H1 (cell line): ENCODE results near the gene GIPC2. TPM values are rescaled to one million over a fixed set of nuclear protein-coding genes. Genes with fewer than 3 reads are reported as not detected.

Experiments used
- CTCF ChIA-PET: fragments of 300-600 bp; sonication (Branson Sonifier 250); formaldehyde crosslinking; loops from one replicate; lab custom pipeline; 2021; ENCODE audit not compliant: partially characterized antibody; lab: Charles Lee
- POLR2A ChIA-PET: fragments of 300-600 bp; sonication (Branson Sonifier 250); formaldehyde crosslinking; loops from one replicate; lab custom pipeline; 2021; ENCODE audit warnings: inconsistent platforms; ENCODE audit not compliant: partially characterized antibody; lab: Charles Lee
- DNase-seq, 2 experiments: peaks; one replicate each; pipeline versions ENCODE4 v3.0.0 to v3.0.0-alpha.2; 2010 to 2022; ENCODE audit warnings: low spot score in 2 of 2, low read depth in 1 of 2, mixed read lengths in 1 of 2
- FAIRE-seq: peaks from 2 replicates; lab custom pipeline; 2011; peaks lifted over from hg19 to GRCh38; lab: Jason Lieb, UNC
- H2AFZ ChIP-seq: 2 replicates; pipeline ENCODE4 v1.8.1; 2012; ENCODE audit warnings: low read length, inconsistent platforms
- H2AK5ac ChIP-seq: 2 replicates; pipeline ENCODE4 v1.6.1; 2013; ENCODE audit warnings: low read depth, low read length
- H2BK120ac ChIP-seq: replicated peaks from 2 replicates; pipeline ENCODE3; 2013; ENCODE audit warnings: low read depth, low read length, inconsistent platforms
- H2BK12ac ChIP-seq: 2 replicates; pipeline ENCODE4 v1.6.1; 2013; ENCODE audit warnings: low read depth, low read length
- H2BK15ac ChIP-seq: 2 replicates; pipeline ENCODE4 v1.6.1; 2013; ENCODE audit warnings: low read length
- H2BK20ac ChIP-seq: 2 replicates; pipeline ENCODE4 v1.6.1; 2013; ENCODE audit warnings: low read length
- H2BK5ac ChIP-seq: 2 replicates; pipeline ENCODE4 v1.6.1; 2013; ENCODE audit warnings: low read depth, low read length
- H3K14ac ChIP-seq: 2 replicates; pipeline ENCODE4 v1.6.1; 2013; ENCODE audit warnings: inconsistent platforms; ENCODE audit not compliant: insufficient read length
- H3K18ac ChIP-seq: 2 replicates; pipeline ENCODE4 v1.6.1; 2013; ENCODE audit warnings: low read length; ENCODE audit errors: extremely low read depth
- H3K23ac ChIP-seq: 2 replicates; pipeline ENCODE4 v1.6.1; 2013; ENCODE audit warnings: inconsistent platforms; ENCODE audit not compliant: insufficient read length
- H3K23me2 ChIP-seq: 2 replicates; pipeline ENCODE4 v1.6.1; 2013; ENCODE audit warnings: low read depth, low read length
- H3K27ac ChIP-seq: 2 replicates; pipeline ENCODE4 v1.6.1; 2011; ENCODE audit warnings: low read depth, low read length, inconsistent platforms
- H3K27me3 ChIP-seq, 4 experiments: replicated peaks in 1 of 4; 1 replicate in 1 of 4; 2 replicates in 3 of 4; pipeline versions ENCODE4 v1.6.1 to v1.8.1; 2011 to 2013; ENCODE audit warnings: low read length in 3 of 4, mild to moderate bottlenecking in 3 of 4, inconsistent platforms in 2 of 4, mixed read lengths in 2 of 4, moderate library complexity in 1 of 4; ENCODE audit not compliant: control insufficient read depth in 3 of 4, insufficient read depth in 3 of 4; ENCODE audit errors: extremely low read depth in 1 of 4
- H3K36me3 ChIP-seq, 4 experiments: 2 replicates each; pipeline versions ENCODE4 v1.6.1 to v1.8.1; 2011 to 2013; ENCODE audit warnings: mild to moderate bottlenecking in 4 of 4, low read length in 3 of 4, moderate library complexity in 2 of 4, control low read depth in 1 of 4, inconsistent platforms in 1 of 4; ENCODE audit not compliant: insufficient read depth in 4 of 4, control insufficient read depth in 2 of 4
- H3K4ac ChIP-seq: replicated peaks from 2 replicates; pipeline ENCODE3; 2013; ENCODE audit warnings: low read length, low read depth, mixed read lengths, inconsistent platforms; ENCODE audit not compliant: insufficient read length
- H3K4me1 ChIP-seq, 4 experiments: replicated peaks in 1 of 4; 1 replicate in 1 of 4; 2 replicates in 3 of 4; pipeline versions ENCODE4 v1.6.1 to v1.8.1; 2011 to 2013; ENCODE audit warnings: low read length in 3 of 4, inconsistent platforms in 2 of 4, mixed read lengths in 1 of 4; ENCODE audit not compliant: insufficient read depth in 4 of 4, control insufficient read depth in 3 of 4
- H3K4me2 ChIP-seq, 2 experiments: 2 replicates each; pipeline versions ENCODE4 v1.6.1 to v1.8.1; 2011 to 2013; ENCODE audit warnings: low read depth in 2 of 2, low read length in 2 of 2, control low read depth in 1 of 2, inconsistent platforms in 1 of 2, mild to moderate bottlenecking in 1 of 2; ENCODE audit not compliant: insufficient read depth in 1 of 2
- H3K4me3 ChIP-seq, 4 experiments: fragments of 200-600, 300-600 bp in 1 of 4; sonication (generic), shearing (Covaris generic), sonication (Bioruptor Twin) in 1 of 4; 2 replicates each; pipeline versions ENCODE4 v1.5.1 to v1.8.1; 2011 to 2016; ENCODE audit warnings: low read length in 4 of 4, low read depth in 3 of 4, control low read depth in 2 of 4, inconsistent platforms in 2 of 4, mild to moderate bottlenecking in 2 of 4, mixed read lengths in 1 of 4, moderate library complexity in 1 of 4; ENCODE audit not compliant: insufficient read depth in 2 of 4; ENCODE audit errors: extremely low read depth in 1 of 4
- H3K56ac ChIP-seq: replicated peaks from 2 replicates; pipeline ENCODE3; 2013; ENCODE audit warnings: low read depth, mild to moderate bottlenecking, mixed read lengths, low read length, inconsistent platforms; ENCODE audit not compliant: insufficient read length
- H3K79me1 ChIP-seq: 2 replicates; pipeline ENCODE4 v1.6.1; 2013; ENCODE audit warnings: low read depth, low read length, control low read depth
- H3K79me2 ChIP-seq, 2 experiments: 2 replicates each; pipeline versions ENCODE4 v1.6.1 to v1.8.1; 2012 to 2013; ENCODE audit warnings: low read length in 2 of 2, mild to moderate bottlenecking in 2 of 2, inconsistent platforms in 1 of 2; ENCODE audit not compliant: insufficient read depth in 2 of 2, control insufficient read depth in 1 of 2
- H3K9ac ChIP-seq, 4 experiments: replicated peaks in 1 of 4; 1 replicate in 1 of 4; 2 replicates in 3 of 4; pipeline versions ENCODE4 v1.6.1 to v1.8.1; 2011 to 2013; ENCODE audit warnings: low read depth in 3 of 4, low read length in 3 of 4, control low read depth in 2 of 4, mild to moderate bottlenecking in 2 of 4, moderate library complexity in 2 of 4, inconsistent platforms in 1 of 4; ENCODE audit errors: extremely low read depth in 1 of 4
- H3K9me3 ChIP-seq, 2 experiments: 2 replicates each; pipeline versions ENCODE4 v1.6.1 to v1.8.1; 2012 to 2013; ENCODE audit warnings: mild to moderate bottlenecking in 2 of 2, moderate library complexity in 2 of 2, control low read depth in 1 of 2, inconsistent platforms in 1 of 2, low read depth in 1 of 2, low read length in 1 of 2, mixed read lengths in 1 of 2; ENCODE audit not compliant: insufficient read depth in 2 of 2
- H4K20me1 ChIP-seq, 2 experiments: replicated peaks in 1 of 2; 2 replicates each; pipeline versions ENCODE3 to v1.8.1; 2011 to 2013; ENCODE audit warnings: inconsistent platforms in 2 of 2, low read length in 2 of 2, mild to moderate bottlenecking in 1 of 2; ENCODE audit not compliant: insufficient read depth in 2 of 2, control insufficient read depth in 1 of 2
- H4K5ac ChIP-seq: 2 replicates; pipeline ENCODE4 v1.6.1; 2013; ENCODE audit warnings: low read length, low read depth, mixed read lengths, inconsistent platforms; ENCODE audit not compliant: insufficient read length
- H4K8ac ChIP-seq: 2 replicates; pipeline ENCODE4 v1.8.0; 2013; ENCODE audit warnings: mild to moderate bottlenecking, moderate library complexity, low read length, inconsistent platforms; ENCODE audit not compliant: insufficient read depth; ENCODE audit errors: extremely low read depth
- H4K91ac ChIP-seq: replicated peaks from 2 replicates; pipeline ENCODE3; 2013; ENCODE audit warnings: low read length, mixed read lengths, inconsistent platforms; ENCODE audit not compliant: insufficient read length
- CHD1 ChIP-seq: IDR thresholded peaks from 2 replicates; pipeline ENCODE4 v1.6.1; 2012; ENCODE audit warnings: low read depth, low read length, improper control_type of control experiment
- POU5F1 ChIP-seq: IDR thresholded peaks from 2 replicates; pipeline ENCODE4 v1.6.1; 2011; ENCODE audit warnings: low read depth, mild to moderate bottlenecking, low read length, moderate library complexity
- RAD21 ChIP-seq, 2 experiments: IDR thresholded peaks in 1 of 2; conservative IDR thresholded peaks in 1 of 2; 2 replicates each; pipeline ENCODE4 v1.6.1; 2011; ENCODE audit warnings: low read depth in 2 of 2, low read length in 2 of 2, improper control_type of control experiment in 1 of 2, inconsistent platforms in 1 of 2, mild to moderate bottlenecking in 1 of 2, moderate library complexity in 1 of 2
- RBBP5 ChIP-seq: IDR thresholded peaks from 2 replicates; pipeline ENCODE4 v1.7.1; 2012; ENCODE audit warnings: low read depth, mild to moderate bottlenecking, inconsistent platforms, low read length, moderate library complexity, borderline replicate concordance
- TCF12 ChIP-seq: IDR thresholded peaks from 2 replicates; pipeline ENCODE4 v1.6.1; 2011; ENCODE audit warnings: low read depth, mild to moderate bottlenecking, low read length
- TEAD4 ChIP-seq: IDR thresholded peaks from 2 replicates; pipeline ENCODE4 v1.6.1; 2012; ENCODE audit warnings: low read depth, low read length, inconsistent platforms, mixed read lengths
- ZNF274 ChIP-seq: IDR thresholded peaks from 2 replicates; pipeline ENCODE4 v1.7.0; 2012; ENCODE audit warnings: low read length, borderline replicate concordance; ENCODE audit errors: extremely low read depth
- WGBS, 2 experiments: shearing (Covaris generic) in 1 of 2; methylation state at CpG; one replicate each; pipeline versions ENCODE4 v1.1.6 to v1.1.7; 2013 to 2015; ENCODE audit warnings: low lambda C conversion rate in 2 of 2, mixed read lengths in 2 of 2, inconsistent platforms in 1 of 2, low coverage in 1 of 2, missing lambda C conversion rate in 1 of 2; ENCODE audit not compliant: insufficient replicate concordance in 2 of 2, insufficient coverage in 1 of 2, insufficient read length in 1 of 2; ENCODE audit errors: extremely low coverage in 1 of 2, missing lambda C conversion rate in 1 of 2; 5-methylcytosine and 5-hydroxymethylcytosine counted together
- polyA plus RNA-seq, 7 experiments: library from polyadenylated mRNA; depleted of rRNA in 3 of 7; stranded (reverse) in 5 of 7; unstranded in 2 of 7; fragments of >200 nt in 5 of 7; fragments of 200-250 nt in 2 of 7; gene quantifications; 1 replicate in 5 of 7; 2 replicates in 1 of 7; 4 replicates in 1 of 7; pipeline versions ENCODE4 v1.2.1 to v1.2.3, GENCODE V29; 2011 to 2013; ENCODE audit warnings: missing spikeins in 2 of 7, mixed read lengths in 2 of 7
- total RNA-seq: library from RNA; stranded (reverse); fragmentation: NEBNext Ultra II Directional; extraction: Animal tissue kit (Norgen Biotek cat#: 25700); gene quantifications from 2 replicates; pipeline ENCODE4 v1.2.1, GENCODE V29; 2021

GIPC2 gene
- total and polyA plus RNA-seq, 2 of the 8 experiments (the other 6 are each of a cell fraction or from before 2014, with no cell fraction given), result 0.29 to 0.69 TPM

GRCh38 chr1:78080767-78081166 is 35.0 kb downstream of the GIPC2 start:
- WGBS, 2 experiments, result 95% methylated on average over 2 of the region's 2 CpGs; no CpG with 5 or more reads in 1 of the 2 experiments
- ChIA-PET POLR2A (no interaction called here), CTCF (no interaction called here)
- Histone ChIP-seq H4K5ac (no peak overlapping the region), H2BK15ac (no peak overlapping the region), H3K4me2 (no peak overlapping the region), H2BK120ac (no peak overlapping the region), H3K56ac (no peak overlapping the region), H3K4me1 (no peaks in the 10 kb centered on the region), H3K23ac (no peak overlapping the region), H3K4ac (no peak overlapping the region), H4K91ac (no peak overlapping the region), H3K79me2 (no peaks in the 10 kb centered on the region), H3K4me3 (no peak overlapping the region), H2AFZ (no peak overlapping the region), H2AK5ac (no peak overlapping the region), H2BK20ac (no peak overlapping the region), H3K27ac (no peak overlapping the region), H3K9ac (no peak overlapping the region), H4K20me1 (no peaks in the 10 kb centered on the region), H2BK12ac (no peak overlapping the region), H2BK5ac (no peak overlapping the region), H3K79me1 (no peaks in the 10 kb centered on the region), H3K14ac (no peak overlapping the region), H3K36me3 (no peaks in the 10 kb centered on the region), H3K23me2 (no peaks in the 10 kb centered on the region), H4K8ac (no peak overlapping the region), H3K27me3 (no peaks in the 10 kb centered on the region), H3K9me3 (no peaks in the 10 kb centered on the region), H3K18ac (no peak overlapping the region)
- TF ChIP-seq ZNF274, result no peak
- no peak for TF ChIP-seq TCF12
- no peak for TF ChIP-seq RBBP5
- TF ChIP-seq RAD21 (IDR thresholded peaks at IDR 0.05 in 1 of 2, conservative IDR thresholded peaks at IDR 0.05 in 1 of 2; ENCODE audit: low read depth in 2 of 2, low read length in 2 of 2), result no peak
- no peak for TF ChIP-seq CHD1
- TF ChIP-seq TEAD4, result no peak
- no peak for TF ChIP-seq POU5F1
- no peak for FAIRE-seq
- no peak for DNase-seq
